Lower leg skin (tissue), 4 donors: ENCODE results near the gene CACNG6. TPM values are rescaled to one million over a fixed set of nuclear protein-coding genes. Genes with fewer than 3 reads are reported as not detected.

Source experiments
- DNase-seq, 2 donors: peaks; one replicate each; pipeline ENCODE4 v3.0.0-alpha.2; 2019; ENCODE audit warnings: low spot score in 2 of 2
- H3K4me3 ChIP-seq: fragments of 200-600 bp; sonication (generic); 2 replicates; pipeline ENCODE4 v1.5.1; 2017; ENCODE audit warnings: mild to moderate bottlenecking, low read depth; ENCODE audit not compliant: poor library complexity, severe bottlenecking
- CTCF ChIP-seq, 3 donors: fragments of 450-650 bp; IDR thresholded peaks; one replicate each; pipeline ENCODE4 v1.5.1; 2016; ENCODE audit warnings: antibody characterized with exemption in 3 of 3, mild to moderate bottlenecking in 3 of 3, moderate library complexity in 2 of 3
- POLR2A ChIP-seq, 2 donors: fragments of 450-650 bp; IDR thresholded peaks; one replicate each; pipeline ENCODE4 v1.6.1; 2016 to 2017; ENCODE audit warnings: antibody characterized with exemption in 2 of 2, mild to moderate bottlenecking in 1 of 2, moderate library complexity in 1 of 2
- WGBS, 2 donors: methylation state at CpG; one replicate each; pipeline ENCODE4 v1.1.5; 2018; 5-methylcytosine and 5-hydroxymethylcytosine counted together
- intact Hi-C: fragments of 100-400 bp; cut with DNase I; formaldehyde crosslinking; loops from one replicate; pipeline ENCODE4 v1.15.0; 2023; ENCODE audit warnings: low total_unique reads
- total RNA-seq, 4 donors: library from RNA; depleted of rRNA; stranded (reverse); fragments of >200 nt; gene quantifications; one replicate each; pipeline ENCODE4 v1.1.0, GENCODE V29; 2016

Gene CACNG6
- total RNA-seq, 4 donors from 2014 or later, result not detected

- no peak overlapping the region for H3K4me3 ChIP-seq
- TF ChIP-seq POLR2A (IDR thresholded peaks at IDR 0.05), result no peak
- TF ChIP-seq CTCF (IDR thresholded peaks at IDR 0.05), result no peak
- 90 to 91% methylated on average over 6 of the region's 6 CpGs for WGBS, 2 donors
- intact Hi-C loops, result no loop called here
- no peak for DNase-seq
These were observed 2.5 kb upstream of the CACNG6 start for GRCh38 chr19:53988981-53989380.

DNA sequence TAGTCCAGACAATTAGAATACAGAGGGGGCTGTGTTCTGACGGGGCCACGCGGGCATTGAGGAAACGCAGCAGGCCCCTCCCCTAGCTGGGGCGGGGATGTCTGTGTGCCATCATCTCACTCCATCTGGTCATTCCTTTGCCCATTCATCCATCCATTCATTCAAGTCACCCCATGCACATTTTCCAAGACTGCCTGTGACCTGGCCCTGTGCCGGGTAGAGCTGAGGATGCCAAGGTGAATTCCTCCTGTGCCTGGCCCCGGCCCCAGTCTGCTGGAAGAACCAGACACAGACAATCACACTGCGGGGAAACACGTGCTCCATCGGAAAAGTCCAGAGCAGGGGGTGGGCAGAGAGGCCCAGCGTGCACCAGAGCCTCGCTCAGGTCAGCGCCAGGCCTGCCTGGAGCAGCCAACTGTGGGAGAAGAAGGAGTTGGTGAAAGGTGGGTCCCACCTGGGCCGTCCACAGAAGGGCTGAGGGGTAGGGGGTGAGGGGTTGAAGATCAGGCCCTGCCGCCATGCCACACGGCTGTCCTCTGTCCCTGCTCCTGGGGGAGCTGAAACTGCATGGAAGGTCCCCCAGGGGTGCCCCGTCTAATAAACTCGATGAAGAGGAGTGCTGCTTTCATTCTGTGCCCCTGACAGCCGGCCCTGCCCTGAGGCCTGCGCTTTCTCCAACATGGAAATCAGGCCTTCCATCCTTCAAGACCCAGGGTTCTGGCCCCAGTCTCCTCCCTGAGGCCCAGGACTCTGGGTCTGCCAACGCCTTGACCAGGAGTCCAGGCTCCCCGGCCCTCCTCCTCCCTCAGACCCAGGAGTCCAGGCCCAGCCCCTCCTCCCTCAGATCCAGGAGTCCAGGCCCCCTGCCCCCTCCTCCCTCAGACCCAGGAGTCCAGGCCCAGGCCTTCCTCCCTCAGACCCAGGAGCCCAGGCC, 1.6 kb upstream of the CACNG6 start:
- DNase-seq, result no peak
- H3K4me3 ChIP-seq, result no peak overlapping the region
- 52 to 64% methylated on average over 21 to 22 of the region's 22 CpGs for WGBS, 2 donors
- no peak for TF ChIP-seq POLR2A (IDR thresholded peaks at IDR 0.05)
- no peak for TF ChIP-seq CTCF (IDR thresholded peaks at IDR 0.05)
- intact Hi-C loops, result no loop called here

DNA sequence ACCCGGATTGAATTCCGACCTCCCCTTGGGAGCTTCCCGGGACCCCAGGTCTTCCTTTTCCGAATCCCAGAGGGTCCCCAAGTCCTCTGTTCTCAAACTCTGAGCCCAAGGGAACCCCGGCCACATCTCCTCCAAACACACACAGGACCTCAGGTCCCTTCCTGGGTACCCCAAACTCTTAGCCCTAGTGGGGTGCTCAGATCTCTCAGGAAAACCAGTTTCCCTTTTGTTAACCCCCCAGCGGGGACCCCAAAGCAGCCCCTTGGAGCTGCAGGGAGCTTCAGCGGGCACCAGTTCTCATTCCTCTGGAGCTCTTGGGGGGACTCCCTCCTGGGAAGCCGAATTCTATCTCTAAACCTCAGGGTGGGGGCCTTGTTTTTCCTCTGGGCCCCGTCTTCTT, 774 bp downstream of the CACNG6 start:
- no peak for TF ChIP-seq CTCF (IDR thresholded peaks at IDR 0.05)
- no peak for TF ChIP-seq POLR2A (IDR thresholded peaks at IDR 0.05)
- intact Hi-C loops, result no loop called here
- WGBS, 2 donors, result 71 to 73% methylated on average over 9 of the region's 9 CpGs
- H3K4me3 ChIP-seq, result no peak overlapping the region
- DNase-seq, result no peak

DNA sequence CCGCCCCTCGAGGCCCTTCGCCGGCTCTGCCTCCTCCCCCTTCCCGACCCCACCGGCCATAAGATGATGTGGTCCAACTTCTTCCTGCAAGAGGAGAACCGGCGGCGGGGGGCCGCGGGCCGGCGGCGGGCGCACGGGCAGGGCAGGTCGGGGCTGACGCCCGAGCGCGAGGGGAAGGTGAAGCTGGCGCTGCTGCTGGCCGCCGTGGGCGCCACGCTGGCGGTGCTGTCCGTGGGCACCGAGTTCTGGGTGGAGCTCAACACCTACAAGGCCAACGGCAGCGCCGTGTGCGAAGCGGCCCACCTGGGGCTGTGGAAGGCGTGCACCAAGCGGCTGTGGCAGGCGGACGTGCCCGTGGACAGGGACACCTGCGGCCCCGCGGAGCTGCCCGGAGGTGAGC, 1.4 kb downstream of the CACNG6 start:
- intact Hi-C loops, result no loop called here
- DNase-seq, result no peak
- WGBS, 2 donors, result 30 to 44% methylated on average over 25 to 39 of the region's 43 CpGs
- no peak for TF ChIP-seq POLR2A (IDR thresholded peaks at IDR 0.05)
- TF ChIP-seq CTCF (IDR thresholded peaks at IDR 0.05), result no peak
- H3K4me3 ChIP-seq, result no peak overlapping the region

- TF ChIP-seq CTCF (IDR thresholded peaks at IDR 0.05) (no peak), POLR2A (IDR thresholded peaks at IDR 0.05) (no peak)
- no peak for DNase-seq
- H3K4me3 ChIP-seq, result no peak overlapping the region
- 60 to 67% methylated on average over 3 of the region's 3 CpGs for WGBS, 2 donors
- intact Hi-C loops, result no loop called here
These were observed 2.0 kb downstream of the CACNG6 start for GRCh38 chr19:53993448-53993847.
